HEK293 (cell line): ENCODE data around the gene ATF6.

Experiments used
- CTCF ChIP-seq: fragments of 450-650 bp; formaldehyde crosslinking; IDR thresholded peaks from 2 replicates; pipeline ENCODE4 v1.5.1; 2016; ENCODE audit warnings: missing biosample characterization, missing genetic modification characterization
- ZNF121 ChIP-seq: fragments of 450-650 bp; formaldehyde crosslinking; IDR thresholded peaks from 2 replicates; pipeline ENCODE4 v1.5.1; 2016; ENCODE audit warnings: missing biosample characterization, missing genetic modification characterization
- ZNF24 ChIP-seq: fragments of 450-650 bp; formaldehyde crosslinking; IDR thresholded peaks from 2 replicates; pipeline ENCODE4 v1.5.1; 2016; ENCODE audit warnings: missing biosample characterization, missing genetic modification characterization
- ZNF555 ChIP-seq: fragments of 450-650 bp; formaldehyde crosslinking; conservative IDR thresholded peaks from 2 replicates; pipeline ENCODE4 v1.5.1; 2017; ENCODE audit warnings: missing biosample characterization, mild to moderate bottlenecking, missing genetic modification characterization, inconsistent platforms
- TF ChIP-seq, protein P1 (sequence below): fragments of 450-650 bp; formaldehyde crosslinking; IDR thresholded peaks from 2 replicates; pipeline ENCODE4 v1.5.1; 2016; ENCODE audit warnings: missing biosample characterization, missing genetic modification characterization
- TF ChIP-seq, protein P2 (sequence below): fragments of 450-650 bp; IDR thresholded peaks from 2 replicates; pipeline ENCODE4 v1.5.1; 2018; ENCODE audit warnings: missing biosample characterization, mild to moderate bottlenecking, missing genetic modification characterization
- TF ChIP-seq, protein P3 (sequence below): fragments of 450-650 bp; formaldehyde crosslinking; IDR thresholded peaks from 2 replicates; pipeline ENCODE4 v1.5.1; 2017; ENCODE audit warnings: missing biosample characterization, missing genetic modification characterization

DNA sequence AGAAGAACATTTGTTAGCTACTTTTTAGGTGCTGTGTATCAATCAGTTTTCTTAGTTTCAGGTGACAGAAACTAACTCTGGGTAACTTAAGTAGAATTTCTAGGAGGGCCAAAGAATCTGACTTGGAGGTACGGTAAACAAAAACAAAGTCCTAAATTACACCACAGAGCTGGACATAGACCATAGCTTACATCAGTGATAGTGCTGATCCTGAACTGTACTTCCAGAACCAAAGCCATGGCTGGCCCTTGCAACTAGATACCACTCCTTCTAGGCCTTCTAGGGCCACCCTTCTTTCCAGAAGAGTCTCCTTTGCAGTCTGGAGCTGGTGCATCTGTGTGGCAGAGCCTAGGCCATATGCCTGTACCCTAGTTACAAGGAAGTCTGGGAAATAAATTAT is 163.0 kb downstream of the ATF6 start:
- TF ChIP-seq, protein P1, sequence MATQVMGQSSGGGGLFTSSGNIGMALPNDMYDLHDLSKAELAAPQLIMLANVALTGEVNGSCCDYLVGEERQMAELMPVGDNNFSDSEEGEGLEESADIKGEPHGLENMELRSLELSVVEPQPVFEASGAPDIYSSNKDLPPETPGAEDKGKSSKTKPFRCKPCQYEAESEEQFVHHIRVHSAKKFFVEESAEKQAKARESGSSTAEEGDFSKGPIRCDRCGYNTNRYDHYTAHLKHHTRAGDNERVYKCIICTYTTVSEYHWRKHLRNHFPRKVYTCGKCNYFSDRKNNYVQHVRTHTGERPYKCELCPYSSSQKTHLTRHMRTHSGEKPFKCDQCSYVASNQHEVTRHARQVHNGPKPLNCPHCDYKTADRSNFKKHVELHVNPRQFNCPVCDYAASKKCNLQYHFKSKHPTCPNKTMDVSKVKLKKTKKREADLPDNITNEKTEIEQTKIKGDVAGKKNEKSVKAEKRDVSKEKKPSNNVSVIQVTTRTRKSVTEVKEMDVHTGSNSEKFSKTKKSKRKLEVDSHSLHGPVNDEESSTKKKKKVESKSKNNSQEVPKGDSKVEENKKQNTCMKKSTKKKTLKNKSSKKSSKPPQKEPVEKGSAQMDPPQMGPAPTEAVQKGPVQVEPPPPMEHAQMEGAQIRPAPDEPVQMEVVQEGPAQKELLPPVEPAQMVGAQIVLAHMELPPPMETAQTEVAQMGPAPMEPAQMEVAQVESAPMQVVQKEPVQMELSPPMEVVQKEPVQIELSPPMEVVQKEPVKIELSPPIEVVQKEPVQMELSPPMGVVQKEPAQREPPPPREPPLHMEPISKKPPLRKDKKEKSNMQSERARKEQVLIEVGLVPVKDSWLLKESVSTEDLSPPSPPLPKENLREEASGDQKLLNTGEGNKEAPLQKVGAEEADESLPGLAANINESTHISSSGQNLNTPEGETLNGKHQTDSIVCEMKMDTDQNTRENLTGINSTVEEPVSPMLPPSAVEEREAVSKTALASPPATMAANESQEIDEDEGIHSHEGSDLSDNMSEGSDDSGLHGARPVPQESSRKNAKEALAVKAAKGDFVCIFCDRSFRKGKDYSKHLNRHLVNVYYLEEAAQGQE (tag by site-specific recombination) = no peak
- no peak for TF ChIP-seq CTCF (tag by site-specific recombination)
- no peak for TF ChIP-seq ZNF555 (tag by site-specific recombination)
- TF ChIP-seq ZNF24 = no peak
- TF ChIP-seq, protein P2, sequence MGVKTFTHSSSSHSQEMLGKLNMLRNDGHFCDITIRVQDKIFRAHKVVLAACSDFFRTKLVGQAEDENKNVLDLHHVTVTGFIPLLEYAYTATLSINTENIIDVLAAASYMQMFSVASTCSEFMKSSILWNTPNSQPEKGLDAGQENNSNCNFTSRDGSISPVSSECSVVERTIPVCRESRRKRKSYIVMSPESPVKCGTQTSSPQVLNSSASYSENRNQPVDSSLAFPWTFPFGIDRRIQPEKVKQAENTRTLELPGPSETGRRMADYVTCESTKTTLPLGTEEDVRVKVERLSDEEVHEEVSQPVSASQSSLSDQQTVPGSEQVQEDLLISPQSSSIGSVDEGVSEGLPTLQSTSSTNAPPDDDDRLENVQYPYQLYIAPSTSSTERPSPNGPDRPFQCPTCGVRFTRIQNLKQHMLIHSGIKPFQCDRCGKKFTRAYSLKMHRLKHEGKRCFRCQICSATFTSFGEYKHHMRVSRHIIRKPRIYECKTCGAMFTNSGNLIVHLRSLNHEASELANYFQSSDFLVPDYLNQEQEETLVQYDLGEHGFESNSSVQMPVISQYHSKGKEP (tag by site-specific recombination) = no peak
- TF ChIP-seq ZNF121 (tag by site-specific recombination) = no peak
- TF ChIP-seq, protein P3, sequence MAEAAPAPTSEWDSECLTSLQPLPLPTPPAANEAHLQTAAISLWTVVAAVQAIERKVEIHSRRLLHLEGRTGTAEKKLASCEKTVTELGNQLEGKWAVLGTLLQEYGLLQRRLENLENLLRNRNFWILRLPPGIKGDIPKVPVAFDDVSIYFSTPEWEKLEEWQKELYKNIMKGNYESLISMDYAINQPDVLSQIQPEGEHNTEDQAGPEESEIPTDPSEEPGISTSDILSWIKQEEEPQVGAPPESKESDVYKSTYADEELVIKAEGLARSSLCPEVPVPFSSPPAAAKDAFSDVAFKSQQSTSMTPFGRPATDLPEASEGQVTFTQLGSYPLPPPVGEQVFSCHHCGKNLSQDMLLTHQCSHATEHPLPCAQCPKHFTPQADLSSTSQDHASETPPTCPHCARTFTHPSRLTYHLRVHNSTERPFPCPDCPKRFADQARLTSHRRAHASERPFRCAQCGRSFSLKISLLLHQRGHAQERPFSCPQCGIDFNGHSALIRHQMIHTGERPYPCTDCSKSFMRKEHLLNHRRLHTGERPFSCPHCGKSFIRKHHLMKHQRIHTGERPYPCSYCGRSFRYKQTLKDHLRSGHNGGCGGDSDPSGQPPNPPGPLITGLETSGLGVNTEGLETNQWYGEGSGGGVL = no peak
